GM23338 (cell line): ENCODE measurements around the gene ADAMTS14.

ENCODE experiments used
- CTCF ChIP-seq, 2 experiments: fragments of 200-600 bp in 1 of 2; sonication (generic) in 1 of 2; conservative IDR thresholded peaks; 2 replicates each; pipeline versions ENCODE4 v1.5.1 to v1.6.1; 2016 to 2017; ENCODE audit warnings: antibody characterized with exemption in 2 of 2, low read depth in 2 of 2, mild to moderate bottlenecking in 2 of 2, moderate library complexity in 1 of 2
- EZH2 ChIP-seq: fragments of 200-600 bp; sonication (generic); IDR thresholded peaks from one replicate; pipeline ENCODE4 v1.8.0; 2017; ENCODE audit warnings: antibody characterized with exemption, mild to moderate bottlenecking, low read depth; ENCODE audit not compliant: unreplicated experiment
- EZH2phosphoT487 ChIP-seq: fragments of 200-600 bp; sonication (generic); IDR thresholded peaks from one replicate; pipeline ENCODE4 v1.8.1; 2018; ENCODE audit warnings: antibody characterized with exemption; ENCODE audit not compliant: unreplicated experiment
- ZNF114 ChIP-seq: fragments of 250-450 bp; sonication (Bioruptor Pico); IDR thresholded peaks from 2 replicates; pipeline ENCODE4 v1.5.0; 2020; ENCODE audit warnings: mild to moderate bottlenecking, moderate library complexity
- TF ChIP-seq, protein P1 (sequence below): IDR thresholded peaks from one replicate; pipeline ENCODE4 v1.6.1; 2018; ENCODE audit warnings: antibody characterized with exemption; ENCODE audit not compliant: unreplicated experiment

DNA sequence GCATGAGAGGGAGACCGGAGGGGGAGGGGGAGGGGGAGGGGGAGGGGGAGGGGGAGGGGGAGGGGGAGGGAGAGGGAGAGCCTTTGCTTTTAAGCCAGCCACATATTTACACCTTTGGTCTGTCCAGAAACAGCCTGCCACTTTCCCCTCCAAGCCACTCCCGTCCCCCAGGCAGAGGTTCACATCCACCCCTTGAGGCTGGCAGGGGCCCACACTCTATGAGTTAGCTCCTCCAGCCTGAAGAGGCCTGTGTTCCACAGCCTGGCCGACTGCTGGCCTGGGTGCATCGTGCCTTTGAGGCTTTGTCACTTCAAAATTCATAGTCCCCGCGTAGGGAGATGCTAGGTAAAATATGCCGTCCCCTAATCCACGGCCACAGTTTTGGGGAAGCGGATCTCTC, 16.5 kb downstream of the ADAMTS14 start:
- TF ChIP-seq CTCF (conservative IDR thresholded peaks at IDR 0.05; ENCODE audit: low read depth in 2 of 2) (no peak), ZNF114 (no peak), EZH2 (no peak), EZH2phosphoT487 (no peak)
- TF ChIP-seq, protein P1, sequence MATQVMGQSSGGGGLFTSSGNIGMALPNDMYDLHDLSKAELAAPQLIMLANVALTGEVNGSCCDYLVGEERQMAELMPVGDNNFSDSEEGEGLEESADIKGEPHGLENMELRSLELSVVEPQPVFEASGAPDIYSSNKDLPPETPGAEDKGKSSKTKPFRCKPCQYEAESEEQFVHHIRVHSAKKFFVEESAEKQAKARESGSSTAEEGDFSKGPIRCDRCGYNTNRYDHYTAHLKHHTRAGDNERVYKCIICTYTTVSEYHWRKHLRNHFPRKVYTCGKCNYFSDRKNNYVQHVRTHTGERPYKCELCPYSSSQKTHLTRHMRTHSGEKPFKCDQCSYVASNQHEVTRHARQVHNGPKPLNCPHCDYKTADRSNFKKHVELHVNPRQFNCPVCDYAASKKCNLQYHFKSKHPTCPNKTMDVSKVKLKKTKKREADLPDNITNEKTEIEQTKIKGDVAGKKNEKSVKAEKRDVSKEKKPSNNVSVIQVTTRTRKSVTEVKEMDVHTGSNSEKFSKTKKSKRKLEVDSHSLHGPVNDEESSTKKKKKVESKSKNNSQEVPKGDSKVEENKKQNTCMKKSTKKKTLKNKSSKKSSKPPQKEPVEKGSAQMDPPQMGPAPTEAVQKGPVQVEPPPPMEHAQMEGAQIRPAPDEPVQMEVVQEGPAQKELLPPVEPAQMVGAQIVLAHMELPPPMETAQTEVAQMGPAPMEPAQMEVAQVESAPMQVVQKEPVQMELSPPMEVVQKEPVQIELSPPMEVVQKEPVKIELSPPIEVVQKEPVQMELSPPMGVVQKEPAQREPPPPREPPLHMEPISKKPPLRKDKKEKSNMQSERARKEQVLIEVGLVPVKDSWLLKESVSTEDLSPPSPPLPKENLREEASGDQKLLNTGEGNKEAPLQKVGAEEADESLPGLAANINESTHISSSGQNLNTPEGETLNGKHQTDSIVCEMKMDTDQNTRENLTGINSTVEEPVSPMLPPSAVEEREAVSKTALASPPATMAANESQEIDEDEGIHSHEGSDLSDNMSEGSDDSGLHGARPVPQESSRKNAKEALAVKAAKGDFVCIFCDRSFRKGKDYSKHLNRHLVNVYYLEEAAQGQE: no peak
